Pancreas (tissue), 10 donors: ENCODE results near the gene AHCTF1. TPM values are rescaled to one million over a fixed set of nuclear protein-coding genes. Genes with fewer than 3 reads are reported as not detected.

Experiments used
- ATAC-seq, 4 donors: fragments of 200-7000 bp; cut with Tn5 transposase; one replicate each; pipeline versions ENCODE4 v1.8.0 to v1.9.1; 2020; ENCODE audit warnings: mild to moderate bottlenecking in 4 of 4, moderate library complexity in 4 of 4
- DNase-seq, 6 donors: peaks; one replicate each; pipeline ENCODE4 v3.0.0-alpha.2; 2020
- FAIRE-seq: peaks from 2 replicates; lab custom pipeline; 2012; peaks lifted over from hg19 to GRCh38; lab: Jason Lieb, UNC
- H3K27ac ChIP-seq, 4 donors: fragments of 200-600 bp; sonication (generic); 1 replicate in 3 of 4; 2 replicates in 1 of 4; pipeline versions ENCODE4 v1.5.0 to v1.8.0; 2020
- H3K27me3 ChIP-seq, 4 donors: fragments of 200-600 bp; one replicate each; pipeline ENCODE4 v1.8.0; 2021
- H3K36me3 ChIP-seq, 3 donors: fragments of 200-600 bp; sonication (generic) in 1 of 3; one replicate each; pipeline versions ENCODE4 v1.5.0 to v1.8.0; 2020 to 2021
- H3K4me1 ChIP-seq, 3 donors: fragments of 200-600 bp; one replicate each; pipeline ENCODE4 v1.8.0; 2021
- H3K4me3 ChIP-seq, 4 donors: fragments of 200-600 bp; sonication (generic) in 2 of 4; one replicate each; pipeline versions ENCODE4 v1.5.0 to v1.8.0; 2020 to 2021
- H3K9me3 ChIP-seq, 4 donors: fragments of 200-600 bp; one replicate each; pipeline ENCODE4 v1.8.0; 2021
- WGBS, 2 donors: extraction: QIAGEN DNeasy Blood & Tissue Kit; methylation state at CpG; one replicate each; pipeline ENCODE4 v1.1.7; 2013; 5-methylcytosine and 5-hydroxymethylcytosine counted together
- intact Hi-C, 3 donors: fragments of 100-400 bp; cut with DNase I; formaldehyde crosslinking; loops; one replicate each; pipeline versions ENCODE4 v1.11.1 to v1.14.2; 2022
- polyA plus RNA-seq, 2 donors: library from polyadenylated mRNA; stranded (reverse); fragments of 200-250 nt; gene quantifications; one replicate each; pipeline ENCODE4 v1.2.3, GENCODE V29; 2013
- total RNA-seq, 6 donors: library from RNA; stranded (reverse); fragmentation: NEBNext Ultra II Directional in 4 of 6; extraction: Animal tissue kit (Norgen Biotek cat#: 25700) in 4 of 6; gene quantifications; one replicate each; pipeline versions ENCODE4 v1.2.1 to v1.2.4, GENCODE V29; 2021 to 2023
- TF ChIP-seq, protein P1 (sequence below), 4 donors: fragments of 200-600 bp; sonication (generic) in 3 of 4; IDR thresholded peaks; one replicate each; pipeline versions ENCODE4 v1.5.0 to v1.8.0; 2021; ENCODE audit warnings: antibody characterized with exemption in 4 of 4
- donor health status: healthy with polysubstance abuse.
- donor health status: DM: no; HTN: no; CAD: no; lungs with moderate emphysema.
- donor health status: DM: no; HTN: no; CAD: no.
- donor health status: control.
- donor health status: control.
- donor health status: Bipolar disorder and iron deficiency.
- donor health status: DM: yes; HTN: yes; CAD: no.
- donor health status: DM: no; HTN: no; CAD: no.
- donor health status: DM: no; HTN: no; CAD: no.
- donor health status: DM: yes; HTN: yes; CAD: no.

AHCTF1 gene
- total and polyA plus RNA-seq, 8 donors, result 4.8 to 14.6 (median 11.5) TPM

- H3K4me1 ChIP-seq, result no peaks in the 10 kb centered on the region
- TF ChIP-seq, protein P1, sequence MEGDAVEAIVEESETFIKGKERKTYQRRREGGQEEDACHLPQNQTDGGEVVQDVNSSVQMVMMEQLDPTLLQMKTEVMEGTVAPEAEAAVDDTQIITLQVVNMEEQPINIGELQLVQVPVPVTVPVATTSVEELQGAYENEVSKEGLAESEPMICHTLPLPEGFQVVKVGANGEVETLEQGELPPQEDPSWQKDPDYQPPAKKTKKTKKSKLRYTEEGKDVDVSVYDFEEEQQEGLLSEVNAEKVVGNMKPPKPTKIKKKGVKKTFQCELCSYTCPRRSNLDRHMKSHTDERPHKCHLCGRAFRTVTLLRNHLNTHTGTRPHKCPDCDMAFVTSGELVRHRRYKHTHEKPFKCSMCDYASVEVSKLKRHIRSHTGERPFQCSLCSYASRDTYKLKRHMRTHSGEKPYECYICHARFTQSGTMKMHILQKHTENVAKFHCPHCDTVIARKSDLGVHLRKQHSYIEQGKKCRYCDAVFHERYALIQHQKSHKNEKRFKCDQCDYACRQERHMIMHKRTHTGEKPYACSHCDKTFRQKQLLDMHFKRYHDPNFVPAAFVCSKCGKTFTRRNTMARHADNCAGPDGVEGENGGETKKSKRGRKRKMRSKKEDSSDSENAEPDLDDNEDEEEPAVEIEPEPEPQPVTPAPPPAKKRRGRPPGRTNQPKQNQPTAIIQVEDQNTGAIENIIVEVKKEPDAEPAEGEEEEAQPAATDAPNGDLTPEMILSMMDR (IDR thresholded peaks at IDR 0.05), result no peak
- H3K9me3 ChIP-seq, result no peaks in the 10 kb centered on the region
- H3K27me3 ChIP-seq, result no peaks in the 10 kb centered on the region
- ATAC-seq, result no peak
- H3K4me3 ChIP-seq, result no peak overlapping the region
- intact Hi-C loops, result no loop called here
- 81 to 92% methylated on average over 4 of the region's 4 CpGs for WGBS, 2 donors
- no peaks in the 10 kb centered on the region for H3K36me3 ChIP-seq
- H3K27ac ChIP-seq, result no peak overlapping the region
- DNase-seq, result no peak
- no peak for FAIRE-seq
Measured at GRCh38 chr1:246951413-246951812, 19.7 kb upstream of the AHCTF1 start.

GRCh38 chr1:246949956-246950355 lies 18.2 kb upstream of the AHCTF1 start:
- no peak for FAIRE-seq
- no peaks in the 10 kb centered on the region for H3K36me3 ChIP-seq

DNA sequence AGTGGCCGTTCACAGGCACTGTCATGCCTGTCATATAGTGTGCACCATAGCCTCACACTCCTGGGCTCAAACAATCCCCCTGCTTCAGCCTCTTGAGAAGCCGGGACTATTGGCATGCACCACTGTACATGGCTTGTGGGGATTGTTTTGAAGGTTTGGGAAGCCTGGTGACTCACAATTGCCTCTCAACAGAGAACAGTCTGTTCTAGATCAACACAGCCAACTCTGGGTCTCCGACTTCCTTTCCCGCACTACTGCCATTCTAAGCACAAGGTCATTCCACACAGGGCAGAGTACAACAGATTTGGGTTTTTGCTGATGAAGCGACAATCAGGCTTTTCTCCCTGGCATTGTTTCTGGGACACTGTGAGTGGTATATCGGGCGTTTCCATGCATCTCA lies 15.5 kb upstream of the AHCTF1 start:
- intact Hi-C loops, result no loop called here
- TF ChIP-seq, protein P1 (IDR thresholded peaks at IDR 0.05), result no peak
- Histone ChIP-seq H3K4me1 (no peaks in the 10 kb centered on the region), H3K36me3 (no peaks in the 10 kb centered on the region), H3K27me3 (no peaks in the 10 kb centered on the region), H3K4me3 (no peak overlapping the region), H3K27ac (no peak overlapping the region), H3K9me3 (no peaks in the 10 kb centered on the region)
- DNase-seq (peak in 1 of 6 donors; percentile 21), ATAC-seq (peak in 3 of 4 donors; percentile 23 to 58 (median 43)), FAIRE-seq (no peak)
- WGBS, 2 donors, result 65 to 79% methylated on average over 7 of the region's 7 CpGs

More at GRCh38 chr1:246949956-246950355, 18.2 kb upstream of the AHCTF1 start:
- Histone ChIP-seq H3K4me1 (no peaks in the 10 kb centered on the region), H3K9me3 (no peaks in the 10 kb centered on the region), H3K4me3 (no peak overlapping the region), H3K27me3 (no peaks in the 10 kb centered on the region), H3K27ac (no peak overlapping the region)
- DNase-seq (no peak), ATAC-seq (no peak)
- intact Hi-C loops, result no loop called here
- TF ChIP-seq, protein P1 (IDR thresholded peaks at IDR 0.05), result no peak
- 79 to 88% methylated on average over 3 of the region's 3 CpGs for WGBS, 2 donors

DNA sequence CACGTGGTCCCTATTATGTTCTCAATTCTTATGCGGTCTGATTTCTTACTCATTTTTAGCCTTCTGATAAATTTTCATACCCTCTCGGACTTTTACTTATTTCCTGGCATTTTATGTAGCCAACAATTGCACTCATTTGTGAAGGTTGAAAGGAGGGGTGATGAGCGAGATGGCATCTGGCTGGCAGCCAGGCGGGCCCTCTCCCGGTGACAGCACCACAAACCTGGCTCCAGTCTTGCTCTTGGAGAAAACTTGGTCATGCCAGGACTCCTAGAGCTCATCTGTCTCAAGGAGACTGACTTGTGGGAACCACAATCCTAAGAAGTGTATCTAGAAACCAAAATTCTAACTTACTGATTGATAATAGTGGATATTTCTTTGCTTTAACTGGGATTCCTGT lies 14.6 kb upstream of the AHCTF1 start:
- no peak for ATAC-seq
- intact Hi-C loops, result no loop called here

DNA sequence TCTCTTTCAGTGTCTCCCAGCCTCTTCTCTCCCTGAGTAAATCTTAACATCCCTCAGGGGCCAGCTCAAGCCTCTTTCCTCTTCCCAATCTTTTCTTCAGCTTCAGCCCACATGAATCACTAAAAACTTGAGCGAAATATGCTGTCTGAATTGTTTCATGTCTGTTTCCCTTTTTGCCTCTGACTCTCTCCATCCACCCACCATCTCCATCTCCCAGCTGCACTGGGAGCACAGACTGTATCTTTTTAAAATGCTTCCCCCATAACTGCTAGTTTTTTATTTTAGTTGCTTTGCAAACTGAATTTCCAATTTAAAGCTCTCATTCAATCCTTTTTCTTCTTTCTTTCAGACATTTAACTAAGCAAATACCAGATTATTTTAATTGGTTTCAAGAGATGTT lies 3.0 kb upstream of the AHCTF1 start:
- WGBS, 2 donors, result 60 to 70% methylated on average over 1 of the region's 1 CpG
- DNase-seq, result no peak
- no peaks in the 10 kb centered on the region for H3K36me3 ChIP-seq
- no peaks in the 10 kb centered on the region for H3K9me3 ChIP-seq
- ATAC-seq, result no peak
- H3K27me3 ChIP-seq, result no peaks in the 10 kb centered on the region
- TF ChIP-seq, protein P1 (IDR thresholded peaks at IDR 0.05), result no peak
- peaks cover 0 to 6% (median 4%) of the 10 kb centered on the region in 3 donors for H3K4me1 ChIP-seq
- intact Hi-C loops, result no loop called here
- FAIRE-seq, result no peak
- no peak overlapping the region for H3K4me3 ChIP-seq
- no peak overlapping the region for H3K27ac ChIP-seq

More for the DNA sequence above, 14.6 kb upstream of the AHCTF1 start:
- FAIRE-seq, result no peak
- H3K4me1 ChIP-seq, result no peaks in the 10 kb centered on the region
- H3K9me3 ChIP-seq, result no peaks in the 10 kb centered on the region
- TF ChIP-seq, protein P1 (IDR thresholded peaks at IDR 0.05), result no peak
- no peak overlapping the region for H3K27ac ChIP-seq
- no peak overlapping the region for H3K4me3 ChIP-seq
- no peaks in the 10 kb centered on the region for H3K36me3 ChIP-seq
- no peak for DNase-seq
- WGBS, 2 donors, result 79 to 83% methylated on average over 6 of the region's 6 CpGs
- H3K27me3 ChIP-seq, result no peaks in the 10 kb centered on the region
